Left colon (tissue), 2 donors: ENCODE data around the gene SULT1A1. TPM values are rescaled to one million over a fixed set of nuclear protein-coding genes. Genes with fewer than 3 reads are reported as not detected.
"Not testable (repeated sequence)": the region's sequence is repeated elsewhere in the genome, so short reads cannot be mapped to it uniquely, and the experiment has no call there.

Experiments used
- ATAC-seq: fragments of 200-7000 bp; cut with Tn5 transposase; one replicate; pipeline ENCODE4 v1.9.1; 2020; ENCODE audit warnings: mild to moderate bottlenecking, moderate library complexity
- DNase-seq, 2 donors: peaks; one replicate each; pipeline ENCODE4 v3.0.0-alpha.2; 2020
- intact Hi-C, 2 donors: fragments of 100-400 bp; cut with DNase I in 1 of 2; cut with micrococcal nuclease in 1 of 2; formaldehyde crosslinking; loops; one replicate each; pipeline versions ENCODE4 v1.11.2 to v1.14.0; 2022; cut with DNase I, micrococcal nuclease
- total RNA-seq, 2 donors: library from RNA; stranded (reverse); fragmentation: NEBNext Ultra II Directional; extraction: Animal tissue kit (Norgen Biotek cat#: 25700); gene quantifications; one replicate each; pipeline ENCODE4 v1.2.1, GENCODE V29; 2021
- donor health status: DM: no; HTN: no; CAD: no.
- donor health status: DM: yes; HTN: yes; CAD: no.

Gene SULT1A1
- total RNA-seq, 2 donors from 2014 or later, result 115 to 135 TPM

DNA sequence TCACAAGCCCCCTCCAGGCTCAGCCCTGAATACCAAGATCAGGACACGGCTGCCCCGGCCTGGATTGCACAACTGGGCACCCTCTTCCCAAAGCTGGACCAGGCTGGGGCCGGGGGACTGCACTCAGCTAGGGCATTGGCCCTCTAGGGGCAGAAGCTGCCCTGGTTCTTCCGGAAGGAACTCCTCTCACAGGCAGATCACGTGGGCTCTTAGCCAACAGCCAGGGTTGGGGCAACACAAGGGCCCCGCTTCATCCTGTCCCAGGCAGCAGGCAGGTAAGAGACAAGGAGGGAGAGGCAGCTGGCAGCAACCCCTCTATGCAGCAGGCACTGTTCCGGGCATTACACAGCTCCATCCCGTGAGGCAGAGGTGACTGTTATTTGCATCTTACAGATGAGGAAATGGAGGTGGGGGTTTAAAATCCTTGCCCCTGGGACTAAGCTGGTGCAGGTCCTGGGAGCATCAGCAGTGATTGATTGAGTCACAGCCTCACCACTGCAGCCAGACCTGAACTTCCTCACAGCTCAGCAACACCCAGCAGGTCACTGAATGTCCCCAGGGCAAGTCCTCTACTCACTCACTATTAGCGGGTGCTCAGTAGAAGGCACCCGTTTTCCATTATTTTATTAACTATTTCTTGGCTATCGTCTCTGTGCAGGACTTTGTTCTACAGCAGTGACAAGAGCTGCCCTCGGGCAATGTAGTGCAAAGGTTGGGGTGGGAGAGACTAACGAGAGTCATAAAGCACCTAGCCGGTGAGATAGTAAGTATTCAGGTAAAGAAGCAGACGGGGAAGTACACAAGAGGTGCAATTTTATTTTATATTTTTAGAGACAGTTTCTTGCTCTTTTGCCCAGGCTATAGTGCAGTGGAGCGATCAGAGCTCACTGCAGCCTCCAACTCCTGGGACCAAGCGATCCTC lies 2.8 kb upstream of the SULT1A1 start:
- DNase-seq, intact Hi-C loops: not testable (repeated sequence)
- peak; percentile 62 for ATAC-seq

- ATAC-seq (no peak), DNase-seq (no peak)
- intact Hi-C loops, result no loop called here
Measured at GRCh38 chr16:28610595-28611191, 849 bp upstream of the SULT1A1 start.

DNA sequence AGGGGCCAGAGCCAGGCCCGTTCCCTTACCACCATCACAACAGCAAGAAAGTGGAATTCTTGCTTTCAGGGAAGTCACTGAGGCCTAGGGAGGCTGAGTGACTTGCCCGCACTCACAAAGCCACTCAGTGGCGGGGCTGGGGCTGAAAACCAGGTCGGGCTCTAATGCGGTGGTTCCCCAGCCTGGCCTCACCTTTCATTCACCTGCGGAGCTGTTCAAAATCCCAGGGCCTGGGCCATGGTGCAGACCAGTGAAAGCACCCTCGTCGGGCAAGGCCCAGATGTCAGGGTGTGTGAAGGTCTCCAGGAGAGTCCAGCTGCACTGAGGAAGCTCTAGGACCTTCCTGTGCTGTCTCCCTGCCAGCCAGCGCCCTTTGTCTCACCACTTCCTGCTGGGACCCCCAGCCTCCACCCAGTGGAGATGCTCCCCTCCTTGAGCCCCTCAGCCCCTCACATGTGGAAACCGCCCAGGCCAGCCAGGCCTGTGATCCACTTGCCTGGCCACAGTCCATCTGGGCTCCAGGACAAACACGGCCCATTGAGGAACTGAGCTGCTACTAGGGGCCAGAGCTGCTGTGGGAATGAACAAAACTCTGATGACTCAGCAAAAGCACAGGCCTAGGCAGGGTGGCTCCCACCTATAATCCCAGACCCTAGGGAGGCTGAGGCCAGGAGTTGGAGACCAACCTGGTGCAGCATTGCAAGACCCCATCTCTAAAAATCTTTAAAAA lies 812 bp downstream of the SULT1A1 start:
- DNase-seq, result peak in 1 of 2 donors; percentile 28
- ATAC-seq, intact Hi-C loops: not testable (repeated sequence)

DNA sequence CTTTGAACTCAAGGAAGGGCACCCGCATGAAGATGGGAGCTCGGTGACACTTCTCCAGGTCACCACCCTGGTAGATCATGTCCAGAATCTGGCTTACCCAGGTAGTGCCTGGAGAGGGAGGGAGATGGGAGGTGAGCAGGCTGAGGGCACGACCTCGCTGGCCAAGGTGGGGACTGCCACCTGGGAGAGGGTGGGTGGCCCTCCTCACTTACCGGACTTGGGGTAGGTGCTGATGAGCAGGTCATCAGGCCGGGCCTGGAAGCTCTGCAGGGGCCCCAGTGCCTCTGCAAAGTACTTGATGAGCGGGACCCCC lies 1.4 kb downstream of the SULT1A1 start:
- intact Hi-C loops, ATAC-seq: not testable (repeated sequence)
- DNase-seq, result peak in 1 of 2 donors; percentile 17

- intact Hi-C loops, ATAC-seq: not testable (repeated sequence)
- peak in 1 of 2 donors; percentile 4 for DNase-seq
Measured at GRCh38 chr16:28607681-28608495, 2.0 kb downstream of the SULT1A1 start.

DNA sequence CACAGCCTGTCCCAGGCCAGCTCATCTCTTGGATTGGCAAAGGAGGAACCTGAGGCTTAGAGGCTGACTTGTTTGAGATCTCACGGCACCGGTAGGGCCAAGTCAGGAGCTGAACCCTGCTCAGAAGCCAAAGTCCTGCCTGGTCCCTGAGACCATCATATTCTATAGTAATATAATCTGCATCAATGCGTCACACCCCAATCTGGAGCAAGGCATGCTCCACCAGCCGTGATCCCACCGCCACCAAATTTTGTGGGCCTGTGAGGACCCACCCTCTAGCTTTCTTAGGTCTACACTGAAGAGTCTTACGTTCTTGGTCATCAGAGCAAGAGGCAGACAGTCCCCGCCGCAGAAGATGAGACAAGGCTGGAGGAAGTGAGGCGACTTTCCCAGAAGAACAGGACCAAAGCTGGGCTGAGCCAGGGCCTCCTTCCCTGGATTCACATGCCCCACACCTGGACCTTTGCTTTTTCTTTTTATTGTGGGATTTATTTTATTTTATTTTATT lies 2.7 kb downstream of the SULT1A1 start:
- DNase-seq (peak in 1 of 2 donors; percentile 9), ATAC-seq (no peak)
- intact Hi-C loops, result no loop called here

DNA sequence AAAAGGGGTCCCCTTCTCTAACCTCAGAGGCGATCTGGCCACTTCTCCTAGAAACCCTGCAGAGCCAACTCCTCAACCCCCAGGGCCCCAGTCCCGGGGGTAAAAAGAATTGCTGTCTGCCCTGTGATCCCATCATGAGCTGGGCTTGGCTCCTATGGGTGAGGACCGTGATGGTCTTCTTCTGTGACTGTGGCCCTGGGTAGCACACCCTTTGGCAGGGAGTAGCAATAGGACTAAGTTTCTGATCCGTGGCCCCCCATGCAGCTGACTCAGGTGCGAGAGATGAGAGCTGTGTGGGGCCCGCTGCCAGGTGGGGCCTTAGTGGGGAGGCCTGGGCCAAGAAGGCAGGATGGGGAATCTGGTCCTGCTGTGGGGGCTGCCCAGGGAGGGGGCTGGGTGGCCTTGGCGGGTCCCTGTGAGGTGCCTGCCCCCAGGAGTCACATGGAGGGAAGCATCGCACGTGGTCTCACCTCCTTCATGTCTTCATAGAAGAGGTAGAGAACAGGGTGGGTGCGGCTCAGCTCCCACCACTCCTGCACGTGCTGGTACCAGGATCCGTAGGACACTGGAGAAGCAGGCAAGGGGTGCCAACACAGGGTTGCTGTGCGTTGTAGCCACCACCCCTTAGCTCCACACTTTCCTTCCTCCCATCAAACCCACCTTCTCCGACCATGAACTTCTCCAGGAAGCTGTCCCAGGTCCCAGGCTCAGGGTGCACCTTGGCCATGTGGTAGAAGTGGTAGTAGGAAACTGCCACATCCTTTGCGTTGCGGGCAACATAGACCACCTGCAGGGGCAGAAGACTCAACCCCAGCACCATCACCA lies 3.3 kb downstream of the SULT1A1 start:
- no peak for ATAC-seq
- intact Hi-C loops, result no loop called here
- DNase-seq, result peak in 1 of 2 donors; percentile 18

- peak in 1 of 2 donors; percentile 14 for DNase-seq
- no peak for ATAC-seq
- intact Hi-C loops, result no loop called here
Measured at GRCh38 chr16:28604186-28604565, 5.7 kb downstream of the SULT1A1 start.

- intact Hi-C loops, result no loop called here
- ATAC-seq (no peak), DNase-seq (peak in 1 of 2 donors; percentile 18)
Measured at GRCh38 chr16:28603381-28604185, 6.3 kb downstream of the SULT1A1 start.

- intact Hi-C loops, result no loop called here
- ATAC-seq (no peak), DNase-seq (no peak)
Measured at GRCh38 chr16:28602529-28602928, 7.3 kb downstream of the SULT1A1 start.

- intact Hi-C loops, DNase-seq: not testable (repeated sequence)
- peak; percentile 12 for ATAC-seq
Measured at GRCh38 chr16:28602062-28602461, 7.8 kb downstream of the SULT1A1 start.

DNA sequence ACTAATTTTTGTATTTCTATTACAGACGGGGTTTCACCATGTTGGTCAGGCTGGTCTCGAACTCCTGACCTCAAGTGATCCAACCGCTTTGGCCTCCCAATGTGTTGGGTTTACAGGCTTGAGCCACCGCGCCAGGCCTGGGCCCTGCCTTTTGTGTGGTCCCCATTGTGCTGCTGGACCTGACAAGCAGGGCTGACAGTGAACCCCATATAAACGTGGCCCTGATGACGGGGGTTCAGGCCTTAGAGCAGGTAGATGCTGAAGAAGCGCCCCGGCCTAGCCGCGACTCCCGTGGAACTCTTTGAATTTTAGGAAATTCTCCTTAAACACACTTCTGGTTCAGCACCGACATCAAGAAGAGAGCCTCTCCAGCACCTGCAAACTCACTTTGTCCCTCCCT lies 8.3 kb downstream of the SULT1A1 start:
- intact Hi-C loops, DNase-seq, ATAC-seq: not testable (repeated sequence)

- ATAC-seq, result peak; percentile 25
Measured at GRCh38 chr16:28600965-28601364, 8.9 kb downstream of the SULT1A1 start.

DNA sequence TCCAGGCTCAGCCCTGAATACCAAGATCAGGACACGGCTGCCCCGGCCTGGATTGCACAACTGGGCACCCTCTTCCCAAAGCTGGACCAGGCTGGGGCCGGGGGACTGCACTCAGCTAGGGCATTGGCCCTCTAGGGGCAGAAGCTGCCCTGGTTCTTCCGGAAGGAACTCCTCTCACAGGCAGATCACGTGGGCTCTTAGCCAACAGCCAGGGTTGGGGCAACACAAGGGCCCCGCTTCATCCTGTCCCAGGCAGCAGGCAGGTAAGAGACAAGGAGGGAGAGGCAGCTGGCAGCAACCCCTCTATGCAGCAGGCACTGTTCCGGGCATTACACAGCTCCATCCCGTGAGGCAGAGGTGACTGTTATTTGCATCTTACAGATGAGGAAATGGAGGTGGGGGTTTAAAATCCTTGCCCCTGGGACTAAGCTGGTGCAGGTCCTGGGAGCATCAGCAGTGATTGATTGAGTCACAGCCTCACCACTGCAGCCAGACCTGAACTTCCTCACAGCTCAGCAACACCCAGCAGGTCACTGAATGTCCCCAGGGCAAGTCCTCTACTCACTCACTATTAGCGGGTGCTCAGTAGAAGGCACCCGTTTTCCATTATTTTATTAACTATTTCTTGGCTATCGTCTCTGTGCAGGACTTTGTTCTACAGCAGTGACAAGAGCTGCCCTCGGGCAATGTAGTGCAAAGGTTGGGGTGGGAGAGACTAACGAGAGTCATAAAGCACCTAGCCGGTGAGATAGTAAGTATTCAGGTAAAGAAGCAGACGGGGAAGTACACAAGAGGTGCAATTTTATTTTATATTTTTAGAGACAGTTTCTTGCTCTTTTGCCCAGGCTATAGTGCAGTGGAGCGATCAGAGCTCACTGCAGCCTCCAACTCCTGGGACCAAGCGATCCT lies 10.2 kb downstream of the SULT1A1 start:
- intact Hi-C loops, result not testable (repeated sequence)
- ATAC-seq, result peak; percentile 63

More at GRCh38 chr16:28600965-28601364, 8.9 kb downstream of the SULT1A1 start:
- DNase-seq, intact Hi-C loops: not testable (repeated sequence)

GRCh38 chr16:28597692-28598261 lies 12.1 kb downstream of the SULT1A1 start:
- no peak for DNase-seq
- no peak for ATAC-seq
- intact Hi-C loops, result no loop called here

More for the DNA sequence above, 10.2 kb downstream of the SULT1A1 start:
- not testable (repeated sequence) for DNase-seq
